Stromal cell of bone marrow (primary cell): ENCODE results near the gene MFSD6.
"Not testable (repeated sequence)": the region's sequence is repeated elsewhere in the genome, so short reads cannot be mapped to it uniquely, and the experiment has no call there.

Source experiments
- DNase-seq: peaks from one replicate; pipeline ENCODE4 v3.0.0-alpha.2; 2012; ENCODE audit warnings: low read depth

Gene MFSD6

GRCh38 chr2:190405995-190406394 is 2.2 kb upstream of the MFSD6 start:
- DNase-seq: no peak

GRCh38 chr2:190406805-190407204 is 1.4 kb upstream of the MFSD6 start:
- DNase-seq: no peak

- no peak for DNase-seq
Observed at GRCh38 chr2:190407246-190407661, 901 bp upstream of the MFSD6 start.

- no peak for DNase-seq
Observed at GRCh38 chr2:190408538-190409271, 550 bp downstream of the MFSD6 start.

- no peak for DNase-seq
Observed at GRCh38 chr2:190409616-190410015, 1.5 kb downstream of the MFSD6 start.

- DNase-seq: no peak
Observed at GRCh38 chr2:190410166-190410565, 2.0 kb downstream of the MFSD6 start.

- DNase-seq: no peak
Observed at GRCh38 chr2:190412966-190413365, 4.8 kb downstream of the MFSD6 start.

GRCh38 chr2:190413421-190413820 is 5.3 kb downstream of the MFSD6 start:
- no peak for DNase-seq

GRCh38 chr2:190415251-190415650 is 7.1 kb downstream of the MFSD6 start:
- DNase-seq: no peak

GRCh38 chr2:190415794-190416775 is 7.9 kb downstream of the MFSD6 start:
- DNase-seq: no peak

- no peak for DNase-seq
Observed at GRCh38 chr2:190417045-190417842, 9.1 kb downstream of the MFSD6 start.

GRCh38 chr2:190418727-190419126 is 10.6 kb downstream of the MFSD6 start:
- no peak for DNase-seq

GRCh38 chr2:190420801-190421200 is 12.6 kb downstream of the MFSD6 start:
- no peak for DNase-seq

- no peak for DNase-seq
Observed at GRCh38 chr2:190425221-190425866, 17.2 kb downstream of the MFSD6 start.

GRCh38 chr2:190425883-190426658 is 17.9 kb downstream of the MFSD6 start:
- DNase-seq: no peak

GRCh38 chr2:190430866-190431265 is 22.7 kb downstream of the MFSD6 start:
- DNase-seq: not testable (repeated sequence)

- DNase-seq: no peak
Observed at GRCh38 chr2:190431907-190432306, 23.8 kb downstream of the MFSD6 start.

GRCh38 chr2:190432567-190433231 is 24.5 kb downstream of the MFSD6 start:
- DNase-seq: no peak

GRCh38 chr2:190435031-190435670 is 27.0 kb downstream of the MFSD6 start:
- DNase-seq: no peak

- DNase-seq: no peak
Observed at GRCh38 chr2:190436557-190436956, 28.4 kb downstream of the MFSD6 start.
